GM06990 (cell line): ENCODE measurements around the gene NTM.

Source experiments
- DNase-seq: peaks from one replicate; pipeline ENCODE4 v3.0.0-alpha.2; 2011; ENCODE audit not compliant: insufficient read length; ENCODE audit errors: extremely low read depth
- H3K27me3 ChIP-seq: replicated peaks from 2 replicates; pipeline ENCODE4 v1.6.0; 2011; ENCODE audit warnings: low read length; ENCODE audit not compliant: control insufficient read depth, insufficient read depth
- H3K36me3 ChIP-seq: 2 replicates; pipeline ENCODE4 v1.5.1; 2011; ENCODE audit warnings: low read length; ENCODE audit not compliant: control insufficient read depth, insufficient read depth
- H3K4me3 ChIP-seq: replicated peaks from 2 replicates; pipeline ENCODE4 v1.5.1; 2011; ENCODE audit warnings: low read depth, mild to moderate bottlenecking, control low read depth, low read length
- TF ChIP-seq, protein P1 (sequence below): IDR thresholded peaks from 2 replicates; pipeline ENCODE4 v1.5.1; 2011; ENCODE audit warnings: low read length, control low read depth, mild to moderate bottlenecking, inconsistent platforms; ENCODE audit not compliant: insufficient read depth, poor library complexity, severe bottlenecking

Gene NTM

DNA sequence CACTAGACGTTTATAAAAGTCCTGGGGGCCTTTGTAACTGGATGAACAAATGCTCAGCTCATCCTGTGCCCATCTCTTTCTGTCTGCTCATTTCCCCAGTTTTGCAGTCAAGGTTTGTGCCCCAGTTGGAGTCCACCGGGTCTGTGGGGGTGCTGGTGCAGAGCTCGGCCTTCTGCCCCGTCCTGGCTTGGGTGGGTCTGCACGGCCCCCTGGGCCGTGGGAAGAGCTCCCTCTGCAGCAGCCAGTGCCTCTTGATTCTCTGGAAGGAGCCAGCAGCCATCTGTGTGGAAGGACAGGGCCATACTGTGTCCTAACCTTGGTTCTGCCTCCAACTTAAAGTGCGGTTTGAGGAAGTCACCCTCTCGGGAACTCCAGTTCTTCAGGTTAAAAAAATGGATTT, 140.2 kb downstream of the NTM start:
- DNase-seq = no peak
- no peaks in the 10 kb centered on the region; the same call in none of the 2 replicates for H3K27me3 ChIP-seq
- TF ChIP-seq, protein P1, sequence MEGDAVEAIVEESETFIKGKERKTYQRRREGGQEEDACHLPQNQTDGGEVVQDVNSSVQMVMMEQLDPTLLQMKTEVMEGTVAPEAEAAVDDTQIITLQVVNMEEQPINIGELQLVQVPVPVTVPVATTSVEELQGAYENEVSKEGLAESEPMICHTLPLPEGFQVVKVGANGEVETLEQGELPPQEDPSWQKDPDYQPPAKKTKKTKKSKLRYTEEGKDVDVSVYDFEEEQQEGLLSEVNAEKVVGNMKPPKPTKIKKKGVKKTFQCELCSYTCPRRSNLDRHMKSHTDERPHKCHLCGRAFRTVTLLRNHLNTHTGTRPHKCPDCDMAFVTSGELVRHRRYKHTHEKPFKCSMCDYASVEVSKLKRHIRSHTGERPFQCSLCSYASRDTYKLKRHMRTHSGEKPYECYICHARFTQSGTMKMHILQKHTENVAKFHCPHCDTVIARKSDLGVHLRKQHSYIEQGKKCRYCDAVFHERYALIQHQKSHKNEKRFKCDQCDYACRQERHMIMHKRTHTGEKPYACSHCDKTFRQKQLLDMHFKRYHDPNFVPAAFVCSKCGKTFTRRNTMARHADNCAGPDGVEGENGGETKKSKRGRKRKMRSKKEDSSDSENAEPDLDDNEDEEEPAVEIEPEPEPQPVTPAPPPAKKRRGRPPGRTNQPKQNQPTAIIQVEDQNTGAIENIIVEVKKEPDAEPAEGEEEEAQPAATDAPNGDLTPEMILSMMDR = no peak
- H3K4me3 ChIP-seq = no peak overlapping the region
- no peaks in the 10 kb centered on the region for H3K36me3 ChIP-seq

DNA sequence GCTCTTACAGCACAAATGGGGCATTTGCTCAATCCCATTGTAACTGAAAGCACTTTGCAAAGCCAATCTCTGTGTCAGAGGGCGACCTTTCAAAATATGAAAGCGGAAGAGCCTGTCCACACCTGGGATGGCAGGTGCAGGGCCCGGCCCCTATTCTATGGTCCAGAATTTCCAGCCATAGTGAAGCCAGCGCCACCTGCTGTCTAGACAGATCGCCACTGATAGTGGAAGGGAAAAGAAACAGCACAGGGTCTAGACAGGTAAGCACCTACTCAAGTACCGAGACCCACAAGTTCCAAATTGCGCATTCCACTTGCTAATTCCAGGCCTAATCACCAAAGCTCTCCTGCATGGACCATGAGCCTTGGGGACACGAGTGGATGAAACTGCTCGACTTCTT, 141.4 kb downstream of the NTM start:
- DNase-seq = no peak
- no peaks in the 10 kb centered on the region for H3K36me3 ChIP-seq
- H3K4me3 ChIP-seq = no peak overlapping the region
- TF ChIP-seq, protein P1 = peak; percentile 69
- H3K27me3 ChIP-seq = no peaks in the 10 kb centered on the region; the same call in none of the 2 replicates

DNA sequence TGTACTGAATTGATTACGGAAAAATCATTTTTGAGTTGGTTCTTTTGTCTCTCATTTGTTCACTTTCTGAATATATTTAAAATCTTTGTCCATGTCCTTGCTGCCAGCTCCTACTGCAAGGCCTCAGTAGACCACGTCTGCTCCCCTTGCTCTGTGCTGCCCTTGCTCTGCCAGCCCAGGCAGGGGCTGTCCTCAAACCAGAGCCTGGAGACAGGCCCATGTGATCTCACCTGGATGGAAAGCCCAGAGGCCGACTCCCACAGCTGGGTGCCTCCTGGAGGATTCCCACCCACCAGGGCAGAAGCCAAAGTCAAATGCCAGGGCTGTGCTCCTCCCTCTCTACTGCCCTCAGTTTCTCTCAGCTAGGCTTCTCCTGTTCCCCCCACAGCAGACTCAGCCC, 141.8 kb downstream of the NTM start:
- Histone ChIP-seq H3K36me3 (no peaks in the 10 kb centered on the region), H3K4me3 (no peak overlapping the region), H3K27me3 (no peaks in the 10 kb centered on the region; the same call in none of the 2 replicates)
- TF ChIP-seq, protein P1 = no peak
- no peak for DNase-seq

DNA sequence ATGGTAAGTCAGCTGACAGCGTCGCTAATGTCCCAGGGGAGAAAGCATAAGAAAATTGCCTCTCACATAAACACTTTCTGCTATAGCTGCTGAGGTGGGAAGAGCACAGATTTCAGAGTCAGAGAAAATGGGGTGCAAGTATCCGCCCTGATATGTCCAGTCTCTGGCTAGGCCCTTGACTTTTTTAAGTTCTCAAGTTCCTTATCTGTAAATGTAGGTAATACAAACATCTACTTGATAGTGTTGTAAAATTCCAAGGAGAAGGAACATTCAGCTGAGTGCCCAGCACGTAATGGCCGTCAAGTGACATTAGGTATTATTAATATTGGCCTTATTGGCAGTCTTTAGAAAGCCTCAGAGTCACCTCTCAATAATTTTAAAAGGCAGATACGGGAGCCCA, 143.6 kb downstream of the NTM start:
- Histone ChIP-seq H3K36me3 (no peaks in the 10 kb centered on the region), H3K4me3 (no peak overlapping the region), H3K27me3 (no peaks in the 10 kb centered on the region; the same call in none of the 2 replicates)
- no peak for DNase-seq
- TF ChIP-seq, protein P1 = no peak

DNA sequence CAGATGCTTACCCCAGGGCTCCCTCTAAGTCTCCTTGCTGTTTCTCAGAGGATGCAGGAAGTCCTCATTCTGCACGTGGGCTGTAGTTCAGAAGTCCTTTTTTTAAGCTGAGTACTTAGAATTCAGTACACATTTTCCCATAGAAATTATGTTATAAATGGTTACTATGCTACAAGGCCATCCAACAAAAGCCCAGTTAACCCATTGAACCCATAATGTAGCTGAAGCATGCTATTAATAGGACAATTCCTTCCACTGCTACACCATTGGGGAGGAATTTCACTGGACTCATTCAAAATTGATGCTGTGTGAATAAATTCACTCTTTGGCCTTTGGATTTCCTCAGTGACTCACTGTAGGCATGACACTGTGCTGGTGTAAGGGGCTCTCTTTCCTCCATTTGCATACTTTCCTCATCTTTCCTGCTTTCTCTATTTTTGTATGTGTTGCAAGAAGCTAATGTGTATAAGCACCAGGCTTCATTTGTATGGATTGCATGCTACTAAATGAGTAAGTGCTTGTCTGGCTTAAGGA, 148.0 kb downstream of the NTM start:
- Histone ChIP-seq H3K36me3 (no peaks in the 10 kb centered on the region), H3K27me3 (no peaks in the 10 kb centered on the region; the same call in 1 of the 2 replicates), H3K4me3 (no peak overlapping the region)
- no peak for DNase-seq
- TF ChIP-seq, protein P1 = no peak

DNA sequence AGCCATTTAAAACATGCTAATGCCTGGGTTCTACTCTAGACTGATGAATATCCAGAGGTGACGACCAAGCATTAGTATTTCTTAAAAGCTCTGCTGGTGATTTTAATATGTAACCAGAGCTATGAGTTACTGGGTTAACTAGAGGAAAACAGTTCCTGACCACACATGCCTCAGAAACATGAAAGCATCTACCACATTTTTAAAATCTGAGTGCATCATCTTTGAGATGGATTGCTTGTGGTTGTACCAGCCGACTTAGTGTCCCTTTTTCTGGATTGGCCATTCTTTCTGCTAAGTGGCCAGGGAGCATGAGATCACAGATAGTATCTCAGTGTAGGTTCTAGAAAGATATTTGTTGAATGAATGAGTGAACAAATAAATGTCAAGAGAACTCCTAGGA, 152.4 kb downstream of the NTM start:
- TF ChIP-seq, protein P1 = no peak
- H3K27me3 ChIP-seq = no peaks in the 10 kb centered on the region; the same call in 1 of the 2 replicates
- no peak for DNase-seq
- no peak overlapping the region for H3K4me3 ChIP-seq
- H3K36me3 ChIP-seq = no peaks in the 10 kb centered on the region
